ENCODE results near the gene VCX. TPM values are rescaled to one million over a fixed set of nuclear protein-coding genes. Genes with fewer than 3 reads are reported as not detected.

The VCX gene
- total RNA-seq, 4 donors from 2014 or later: not detected

DNA sequence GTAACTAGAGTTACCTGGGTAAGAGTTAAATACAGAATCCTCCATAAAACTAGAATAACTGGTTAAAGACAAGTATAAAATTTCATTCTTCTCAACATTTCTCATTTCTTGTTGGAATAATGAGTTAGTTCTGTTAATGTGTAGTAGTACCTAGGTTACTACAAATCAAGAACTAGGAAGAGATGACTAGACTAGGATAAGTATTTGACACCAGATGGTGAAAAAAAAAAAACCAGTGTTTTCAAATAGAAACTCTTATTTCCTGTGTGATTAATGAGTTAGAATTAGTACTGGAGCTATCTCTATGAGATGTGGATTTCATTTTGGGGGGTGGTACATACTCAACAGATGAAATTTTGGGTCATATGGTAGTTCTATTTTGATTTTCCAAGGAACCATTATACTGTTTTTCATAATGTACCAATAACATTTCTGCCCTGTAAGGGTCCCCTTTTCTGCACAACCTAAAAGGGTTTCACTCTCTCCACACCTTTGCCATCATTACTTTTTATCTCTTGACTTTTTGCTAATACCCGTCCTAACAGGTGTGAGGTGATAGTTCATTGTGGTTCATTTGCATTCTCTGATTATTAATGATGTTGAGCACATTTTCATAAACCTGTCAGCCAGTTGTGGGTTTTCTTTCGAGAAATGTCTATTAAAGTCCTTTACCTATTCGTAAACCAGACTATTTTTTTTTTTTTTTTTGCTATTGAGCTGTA is 1.7 kb upstream of the VCX start:
- H3K36me3 ChIP-seq: no peaks in the 10 kb centered on the region
- no peaks in the 10 kb centered on the region for H3K27me3 ChIP-seq
- no peak for TF ChIP-seq POLR2AphosphoS5 (IDR thresholded peaks at IDR 0.05)
- TF ChIP-seq, protein P1, sequence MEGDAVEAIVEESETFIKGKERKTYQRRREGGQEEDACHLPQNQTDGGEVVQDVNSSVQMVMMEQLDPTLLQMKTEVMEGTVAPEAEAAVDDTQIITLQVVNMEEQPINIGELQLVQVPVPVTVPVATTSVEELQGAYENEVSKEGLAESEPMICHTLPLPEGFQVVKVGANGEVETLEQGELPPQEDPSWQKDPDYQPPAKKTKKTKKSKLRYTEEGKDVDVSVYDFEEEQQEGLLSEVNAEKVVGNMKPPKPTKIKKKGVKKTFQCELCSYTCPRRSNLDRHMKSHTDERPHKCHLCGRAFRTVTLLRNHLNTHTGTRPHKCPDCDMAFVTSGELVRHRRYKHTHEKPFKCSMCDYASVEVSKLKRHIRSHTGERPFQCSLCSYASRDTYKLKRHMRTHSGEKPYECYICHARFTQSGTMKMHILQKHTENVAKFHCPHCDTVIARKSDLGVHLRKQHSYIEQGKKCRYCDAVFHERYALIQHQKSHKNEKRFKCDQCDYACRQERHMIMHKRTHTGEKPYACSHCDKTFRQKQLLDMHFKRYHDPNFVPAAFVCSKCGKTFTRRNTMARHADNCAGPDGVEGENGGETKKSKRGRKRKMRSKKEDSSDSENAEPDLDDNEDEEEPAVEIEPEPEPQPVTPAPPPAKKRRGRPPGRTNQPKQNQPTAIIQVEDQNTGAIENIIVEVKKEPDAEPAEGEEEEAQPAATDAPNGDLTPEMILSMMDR (IDR thresholded peaks at IDR 0.05): no peak
- WGBS: 83% methylated on average over 3 of the region's 3 CpGs
- no peaks in the 10 kb centered on the region for H3K4me1 ChIP-seq
- no peaks in the 10 kb centered on the region for H3K9me3 ChIP-seq
- H3K27ac ChIP-seq: no peak overlapping the region
- DNase-seq (ENCODE audit: low spot score in 2 of 2): no peak
- no peak overlapping the region for H3K4me3 ChIP-seq

DNA sequence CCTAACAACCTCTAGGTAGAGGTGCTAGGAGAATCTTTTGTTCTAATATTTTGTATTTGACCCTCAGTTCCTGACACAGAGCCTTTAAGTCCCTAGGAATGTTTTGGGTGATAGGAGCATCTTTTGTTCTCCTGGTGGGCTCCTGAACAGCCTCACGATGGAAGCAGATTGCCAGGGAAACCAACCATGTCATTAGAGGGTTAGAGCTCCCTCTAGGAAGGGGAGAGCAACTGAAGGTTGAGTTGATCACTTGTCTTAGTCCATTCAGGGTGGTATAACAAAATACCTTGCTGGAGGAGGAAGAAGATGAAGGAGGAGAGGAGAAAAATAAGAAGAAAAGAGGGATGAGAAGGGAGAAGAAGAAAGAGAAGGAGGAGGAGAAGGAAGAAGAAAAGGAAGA is 9.2 kb downstream of the VCX start:
- Histone ChIP-seq H3K4me3 (no peak overlapping the region), H3K4me1 (no peaks in the 10 kb centered on the region), H3K9me3 (no peaks in the 10 kb centered on the region), H3K27me3 (no peaks in the 10 kb centered on the region), H3K27ac (no peak overlapping the region), H3K36me3 (no peaks in the 10 kb centered on the region)
- no peak for DNase-seq (ENCODE audit: low spot score in 2 of 2)
- WGBS: 20% methylated on average over 1 of the region's 1 CpG
- TF ChIP-seq EP300 (IDR thresholded peaks at IDR 0.05) (no peak), POLR2A (IDR thresholded peaks at IDR 0.05) (no peak), POLR2AphosphoS5 (IDR thresholded peaks at IDR 0.05) (no peak)
- TF ChIP-seq, protein P1 (IDR thresholded peaks at IDR 0.05): no peak

DNA sequence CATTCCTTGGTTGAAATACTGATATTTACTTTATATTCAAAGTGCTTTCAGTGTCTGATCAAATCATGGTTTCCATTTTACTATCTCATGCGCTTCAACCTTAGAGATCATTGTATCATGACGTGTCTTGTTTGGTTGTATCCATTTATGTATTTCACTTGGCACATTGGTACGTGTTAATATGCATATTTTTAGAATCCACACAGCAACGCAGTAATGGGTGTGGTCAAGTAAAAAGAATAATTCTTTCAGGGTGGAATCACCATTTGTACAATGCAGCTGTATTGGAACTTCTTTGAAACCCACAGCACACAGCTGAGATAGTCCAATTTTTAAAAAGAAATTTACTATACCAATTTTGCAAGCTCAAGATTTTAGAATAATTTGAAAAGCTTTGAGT is 29.1 kb downstream of the VCX start:
- H3K4me1 ChIP-seq: no peaks in the 10 kb centered on the region
- H3K27me3 ChIP-seq: no peaks in the 10 kb centered on the region
- WGBS: 54% methylated on average over 4 of the region's 4 CpGs
- DNase-seq (ENCODE audit: low spot score in 2 of 2): no peak
- no peak overlapping the region for H3K4me3 ChIP-seq
- H3K9me3 ChIP-seq: no peaks in the 10 kb centered on the region
- TF ChIP-seq POLR2A (IDR thresholded peaks at IDR 0.05) (no peak), POLR2AphosphoS5 (IDR thresholded peaks at IDR 0.05) (no peak), EP300 (IDR thresholded peaks at IDR 0.05) (no peak)
- TF ChIP-seq, protein P1 (IDR thresholded peaks at IDR 0.05): no peak
- no peaks in the 10 kb centered on the region for H3K36me3 ChIP-seq
- H3K27ac ChIP-seq: no peak overlapping the region

DNA sequence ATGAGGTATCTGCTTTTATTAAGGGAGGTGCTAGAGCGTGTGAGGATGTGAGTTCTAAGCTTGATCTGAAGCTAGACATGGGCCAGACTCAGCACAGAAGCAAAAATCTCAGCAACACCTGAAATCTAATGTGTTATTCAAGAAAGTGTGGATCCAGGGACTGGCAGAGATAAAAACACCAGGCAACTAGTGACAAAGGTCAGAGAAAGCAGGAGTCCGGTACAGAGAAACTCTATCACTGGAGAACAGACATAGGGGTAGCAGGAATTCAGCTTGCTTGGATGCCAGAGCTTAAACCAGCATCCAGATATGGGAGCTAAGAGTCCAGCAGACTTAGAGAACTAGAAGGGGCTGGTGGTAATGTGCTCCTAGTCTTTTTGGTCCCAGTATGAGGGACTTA is 34.0 kb downstream of the VCX start:
- no peak overlapping the region for H3K4me3 ChIP-seq
- 91% methylated on average over 2 of the region's 2 CpGs for WGBS
- no peaks in the 10 kb centered on the region for H3K4me1 ChIP-seq
- H3K36me3 ChIP-seq: no peaks in the 10 kb centered on the region
- H3K9me3 ChIP-seq: no peaks in the 10 kb centered on the region
- no peaks in the 10 kb centered on the region for H3K27me3 ChIP-seq
- no peak overlapping the region for H3K27ac ChIP-seq
- TF ChIP-seq, protein P1 (IDR thresholded peaks at IDR 0.05): no peak
- TF ChIP-seq POLR2AphosphoS5 (IDR thresholded peaks at IDR 0.05) (no peak), EP300 (IDR thresholded peaks at IDR 0.05) (no peak), POLR2A (IDR thresholded peaks at IDR 0.05) (no peak)
- no peak for DNase-seq (ENCODE audit: low spot score in 2 of 2)

DNA sequence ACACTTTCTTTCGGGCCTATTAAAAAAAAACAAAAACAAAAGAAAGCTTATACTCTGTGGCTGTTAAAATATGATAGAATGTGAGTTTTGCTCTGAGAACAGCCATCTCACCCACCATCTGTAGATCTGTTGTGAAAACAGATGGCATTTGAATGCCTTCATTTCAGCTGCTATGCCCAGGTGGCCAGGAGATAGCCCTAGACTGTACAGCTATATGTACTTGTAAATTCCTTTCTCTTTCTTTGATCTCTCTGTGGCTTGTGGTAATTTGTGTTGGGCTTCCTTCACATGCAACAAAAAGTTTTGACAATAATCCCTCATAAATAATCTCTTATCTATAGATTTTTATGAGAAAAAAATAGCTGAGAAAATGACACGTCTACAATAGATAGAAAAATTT is 46.2 kb downstream of the VCX start:
- H3K4me3 ChIP-seq: no peak overlapping the region
- no peaks in the 10 kb centered on the region for H3K9me3 ChIP-seq
- no peak for DNase-seq (ENCODE audit: low spot score in 2 of 2)
- TF ChIP-seq, protein P1 (IDR thresholded peaks at IDR 0.05): no peak
- no peak for TF ChIP-seq POLR2AphosphoS5 (IDR thresholded peaks at IDR 0.05)
- no peak for TF ChIP-seq POLR2A (IDR thresholded peaks at IDR 0.05)
- no peak for TF ChIP-seq EP300 (IDR thresholded peaks at IDR 0.05)
- no peak overlapping the region for H3K27ac ChIP-seq
- H3K27me3 ChIP-seq: no peaks in the 10 kb centered on the region
- no peaks in the 10 kb centered on the region for H3K4me1 ChIP-seq
- 59% methylated on average over 2 of the region's 2 CpGs for WGBS
- H3K36me3 ChIP-seq: no peaks in the 10 kb centered on the region
